IMR-90 (cell line): Measurements from ENCODE around the gene WDR13. TPM values are rescaled to one million over a fixed set of nuclear protein-coding genes. Genes with fewer than 3 reads are reported as not detected.
"Not testable (repeated sequence)": the region's sequence is repeated elsewhere in the genome, so short reads cannot be mapped to it uniquely, and the experiment has no call there.

Experiments
- ATAC-seq: fragments of 200-7000 bp; cut with Tn5 transposase; 2 replicates; pipeline ENCODE4 v1.9.1; 2020; ENCODE audit warnings: low read depth, mild to moderate bottlenecking, moderate library complexity
- BruUV-seq: library from RNA; stranded (reverse); fragments of 400-500 nt; replicated peaks from 2 replicates; lab custom pipeline; 2021; lab: Mats Ljungman, UMichigan
- CTCF ChIA-PET: fragments of 300-600 bp; formaldehyde crosslinking; extraction: SDS; loops from one replicate; lab custom pipeline; 2021; ENCODE audit warnings: antibody characterized with exemption; lab: Yijun Ruan, JAX
- POLR2A ChIA-PET: fragments of 300-600 bp; sonication (Branson Sonifier 250); formaldehyde crosslinking; loops from one replicate; lab custom pipeline; 2022; ENCODE audit warnings: antibody characterized with exemption; ENCODE audit not compliant: unreplicated experiment; lab: Charles Lee
- DNase-seq: peaks from one replicate; pipeline ENCODE4 v3.0.0; 2013
- H2AFZ ChIP-seq: replicated peaks from 2 replicates; pipeline ENCODE3; 2013; ENCODE audit warnings: low read length, mild to moderate bottlenecking; ENCODE audit not compliant: poor library complexity
- H2AK5ac ChIP-seq: 2 replicates; pipeline ENCODE4 v1.6.1; 2013; ENCODE audit warnings: low read depth, low read length, inconsistent platforms
- H2AK9ac ChIP-seq: replicated peaks from 2 replicates; pipeline ENCODE3; 2013; ENCODE audit warnings: mild to moderate bottlenecking, low read depth, low read length, moderate library complexity; ENCODE audit not compliant: poor library complexity
- H2BK120ac ChIP-seq: 2 replicates; pipeline ENCODE4 v1.6.1; 2013; ENCODE audit warnings: low read depth, low read length, inconsistent platforms
- H2BK15ac ChIP-seq: 3 replicates; pipeline ENCODE4 v1.6.1; 2013; ENCODE audit warnings: low read depth, low read length, inconsistent platforms
- H2BK20ac ChIP-seq: 2 replicates; pipeline ENCODE4 v1.6.1; 2013; ENCODE audit warnings: low read depth, mild to moderate bottlenecking, inconsistent platforms, low read length, moderate library complexity
- H2BK5ac ChIP-seq: 2 replicates; pipeline ENCODE4 v1.6.1; 2013; ENCODE audit warnings: mild to moderate bottlenecking, low read depth, low read length, inconsistent platforms; ENCODE audit not compliant: poor library complexity, severe bottlenecking
- H3K14ac ChIP-seq: replicated peaks from 2 replicates; pipeline ENCODE4 v1.6.1; 2013; ENCODE audit warnings: low read depth, low read length, inconsistent platforms
- H3K18ac ChIP-seq: 2 replicates; pipeline ENCODE4 v1.6.1; 2013; ENCODE audit warnings: low read depth, low read length, control low read depth
- H3K23ac ChIP-seq: 2 replicates; pipeline ENCODE4 v1.6.1; 2013; ENCODE audit warnings: low read depth, low read length, inconsistent platforms
- H3K27ac ChIP-seq: 2 replicates; pipeline ENCODE4 v1.5.1; 2013; ENCODE audit warnings: mild to moderate bottlenecking, control low read depth, low read length; ENCODE audit not compliant: insufficient read depth
- H3K27me3 ChIP-seq: 2 replicates; pipeline ENCODE4 v1.6.1; 2013; ENCODE audit warnings: low read length; ENCODE audit not compliant: control insufficient read depth, insufficient read depth
- H3K36me3 ChIP-seq: 2 replicates; pipeline ENCODE4 v1.6.1; 2013; ENCODE audit warnings: low read length, mixed read lengths; ENCODE audit not compliant: control insufficient read depth, insufficient read depth
- H3K4ac ChIP-seq: 2 replicates; pipeline ENCODE4 v1.6.1; 2013; ENCODE audit warnings: low read depth, low read length, inconsistent platforms
- H3K4me1 ChIP-seq: 2 replicates; pipeline ENCODE4 v1.6.1; 2013; ENCODE audit warnings: low read length, mixed read lengths; ENCODE audit not compliant: control insufficient read depth, insufficient read depth
- H3K4me2 ChIP-seq: 2 replicates; pipeline ENCODE4 v1.6.1; 2013; ENCODE audit warnings: low read depth, mild to moderate bottlenecking, control low read depth, low read length, moderate library complexity
- H3K4me3 ChIP-seq: 2 replicates; pipeline ENCODE4 v1.5.1; 2013; ENCODE audit warnings: low read depth, mild to moderate bottlenecking, control low read depth, low read length, moderate library complexity; ENCODE audit not compliant: insufficient read depth
- H3K56ac ChIP-seq: 2 replicates; pipeline ENCODE4 v1.6.1; 2013; ENCODE audit warnings: low read length, inconsistent platforms; ENCODE audit not compliant: insufficient read depth; ENCODE audit errors: extremely low read depth
- H3K79me1 ChIP-seq, 2 experiments: 2 replicates each; pipeline ENCODE4 v1.6.1; 2013; ENCODE audit warnings: low read length in 2 of 2, inconsistent platforms in 1 of 2, low read depth in 1 of 2
- H3K9ac ChIP-seq: 2 replicates; pipeline ENCODE4 v1.6.1; 2013; ENCODE audit warnings: low read depth, low read length, control low read depth
- H3K9me1 ChIP-seq: 2 replicates; pipeline ENCODE4 v1.6.1; 2013; ENCODE audit warnings: low read length, inconsistent platforms; ENCODE audit not compliant: insufficient read depth
- H3K9me3 ChIP-seq: 2 replicates; pipeline ENCODE4 v1.6.1; 2013; ENCODE audit warnings: low read length; ENCODE audit not compliant: control insufficient read depth, insufficient read depth
- H4K20me1 ChIP-seq: 2 replicates; pipeline ENCODE4 v1.6.1; 2013; ENCODE audit warnings: low read length, inconsistent platforms; ENCODE audit not compliant: insufficient read depth
- H4K5ac ChIP-seq: 2 replicates; pipeline ENCODE4 v1.6.1; 2013; ENCODE audit warnings: mild to moderate bottlenecking, low read depth, low read length, control low read depth
- H4K8ac ChIP-seq, 2 experiments: 2 replicates each; pipeline ENCODE4 v1.6.1; 2013; ENCODE audit warnings: low read depth in 2 of 2, low read length in 2 of 2, control low read depth in 1 of 2, inconsistent platforms in 1 of 2
- H4K91ac ChIP-seq: 2 replicates; pipeline ENCODE4 v1.6.1; 2013; ENCODE audit warnings: low read depth, low read length, inconsistent platforms; ENCODE audit not compliant: insufficient read depth
- WGBS, 2 experiments: methylation state at CpG; one replicate each; pipeline versions ENCODE4 v1.1.5 to v1.1.7; 2013; ENCODE audit warnings: missing lambda C conversion rate in 2 of 2; ENCODE audit not compliant: insufficient read length in 1 of 2; ENCODE audit errors: extremely low coverage in 2 of 2; 5-methylcytosine and 5-hydroxymethylcytosine counted together
- dilution Hi-C: fragments of 300-500 bp; cut with HindIII; formaldehyde crosslinking; loops from one replicate; pipeline ENCODE4 v1.14.3; 2018; ENCODE audit warnings: low sequenced_read_pairs; ENCODE audit not compliant: unreplicated experiment
- in situ Hi-C: fragments of 300-500 bp; cut with MboI; formaldehyde crosslinking; loops from 3 replicates; pipeline ENCODE4 v1.14.3; 2019; ENCODE audit warnings: low sequenced_read_pairs, inconsistent platforms, mixed read lengths
- intact Hi-C: fragments of 100-400 bp; cut with micrococcal nuclease; formaldehyde crosslinking; loops from 2 replicates; pipeline ENCODE4 v1.10.0; 2022
- microRNA-seq, 2 experiments: library from miRNA; stranded (forward) in 1 of 2; unstranded in 1 of 2; fragments of 10-50 nt in 1 of 2; fragments of <30 nt in 1 of 2; gene quantifications in 1 of 2; microRNA quantifications in 1 of 2; one replicate each; pipeline versions ENCODE3 to v1.1.0; 2013 to 2020; ENCODE audit not compliant: insufficient read depth in 1 of 2, insufficient read length in 1 of 2, unreplicated experiment in 1 of 2
- polyA plus RNA-seq, 3 experiments: library from polyadenylated mRNA; depleted of rRNA; stranded (reverse); fragments of >200 nt; gene quantifications; 2 replicates each; pipeline ENCODE4 v1.2.3, GENCODE V29; 2012; ENCODE audit warnings: low replicate concordance in 1 of 3
- small RNA-seq, 5 experiments: library from RNA; depleted of rRNA; stranded (forward); fragments of <200 nt; gene quantifications; one replicate each; pipeline ENCODE3, GENCODE V24; 2012
- total RNA-seq: library from RNA; depleted of rRNA; stranded (reverse); fragments of >200 nt; gene quantifications from 2 replicates; pipeline ENCODE4 v1.2.3, GENCODE V29; 2012; rRNA removed

The WDR13 gene
- total and polyA plus RNA-seq, 2 of the 4 experiments (the other 2 are of a cell fraction): 62.7 to 153 TPM

GRCh38 chrX:48654746-48655145, 57.5 kb downstream of the WDR13 start:
- H3K27me3 ChIP-seq: peaks cover 11% of the 10 kb centered on the region
- dilution Hi-C loops, H4K8ac ChIP-seq, BruUV-seq, H2BK120ac ChIP-seq, H3K4me3 ChIP-seq, H3K79me1 ChIP-seq, DNase-seq, H4K91ac ChIP-seq, H2BK15ac ChIP-seq, H3K4ac ChIP-seq, ATAC-seq, H2AK5ac ChIP-seq, H2AFZ ChIP-seq, H3K4me1 ChIP-seq, in situ Hi-C loops, H3K36me3 ChIP-seq, H3K18ac ChIP-seq, intact Hi-C loops, H4K20me1 ChIP-seq, H4K5ac ChIP-seq, H2BK20ac ChIP-seq, H3K9me1 ChIP-seq, H3K4me2 ChIP-seq, CTCF ChIA-PET, H3K9me3 ChIP-seq, H2AK9ac ChIP-seq, H3K23ac ChIP-seq, H3K56ac ChIP-seq, H2BK5ac ChIP-seq, POLR2A ChIA-PET, H3K27ac ChIP-seq, H3K14ac ChIP-seq, H3K9ac ChIP-seq: not testable (repeated sequence)
- 48% methylated on average over 13 of the region's 19 CpGs; no CpG with 5 or more reads in 1 of the 2 experiments for WGBS, 2 experiments

Small RNA genes within 50 kb of the gene (microRNA-seq; reads per million reads assigned to microRNA genes)
- gene MRPL32P1 (ENCODE audit: insufficient read depth, insufficient read length): not detected

Small RNA genes within 50 kb of the gene (small RNA-seq; reads per million reads assigned to genes)
- 0 reads per million in 5 experiments for gene MRPL32P1

Other genes with a start within 250 kb of the WDR13 start
- not detected in 2 replicates for gene SSX3, start 240.8 kb upstream of the WDR13 start, total RNA-seq
- gene SSX3, start 240.8 kb upstream of the WDR13 start, polyA plus RNA-seq (2012; rRNA removed): not detected in 2 replicates
- not detected in 2 replicates for gene SSX4, start 214.0 kb upstream of the WDR13 start, total RNA-seq
- not detected in 2 replicates for gene SSX4, start 214.0 kb upstream of the WDR13 start, polyA plus RNA-seq (2012; rRNA removed)
- not detected in 2 replicates for gene SSX4B, start 185.5 kb upstream of the WDR13 start, total RNA-seq
- gene SSX4B, start 185.5 kb upstream of the WDR13 start, polyA plus RNA-seq (2012; rRNA removed): not detected in 2 replicates
- gene SLC38A5, start 127.2 kb upstream of the WDR13 start, total RNA-seq: 12.2 and 12.8 TPM in 2 replicates
- 20.0 and 20.4 TPM in 2 replicates for gene SLC38A5, start 127.2 kb upstream of the WDR13 start, polyA plus RNA-seq (2012; rRNA removed)
- 54.2 and 59.9 TPM in 2 replicates for gene FTSJ1, start 121.3 kb upstream of the WDR13 start, total RNA-seq
- 50.8 and 60.0 TPM in 2 replicates for gene FTSJ1, start 121.3 kb upstream of the WDR13 start, polyA plus RNA-seq (2012; rRNA removed)
- 3.3 and 4.1 TPM in 2 replicates for gene PORCN, start 88.5 kb upstream of the WDR13 start, total RNA-seq
- 10.1 and 11.6 TPM in 2 replicates for gene PORCN, start 88.5 kb upstream of the WDR13 start, polyA plus RNA-seq (2012; rRNA removed)
- 66.7 and 78.9 TPM in 2 replicates for gene EBP, start 75.7 kb upstream of the WDR13 start, total RNA-seq
- 39.4 and 43.2 TPM in 2 replicates for gene EBP, start 75.7 kb upstream of the WDR13 start, polyA plus RNA-seq (2012; rRNA removed)
- 8.3 and 11.3 TPM in 2 replicates for gene TBC1D25, start 57.8 kb upstream of the WDR13 start, total RNA-seq
- gene TBC1D25, start 57.8 kb upstream of the WDR13 start, polyA plus RNA-seq (2012; rRNA removed): 15.9 and 18.2 TPM in 2 replicates
- gene RBM3, start 23.0 kb upstream of the WDR13 start, total RNA-seq: 341 and 386 TPM in 2 replicates
- 217 and 243 TPM in 2 replicates for gene RBM3, start 23.0 kb upstream of the WDR13 start, polyA plus RNA-seq (2012; rRNA removed)
- not detected in 2 replicates for gene WAS, start 86.3 kb downstream of the WDR13 start, total RNA-seq
- 0.09 and 0.14 TPM in 2 replicates for gene WAS, start 86.3 kb downstream of the WDR13 start, polyA plus RNA-seq (2012; rRNA removed)
- 6.6 and 7.2 TPM in 2 replicates for gene SUV39H1, start 99.2 kb downstream of the WDR13 start, total RNA-seq
- 8.6 and 9.9 TPM in 2 replicates for gene SUV39H1, start 99.2 kb downstream of the WDR13 start, polyA plus RNA-seq (2012; rRNA removed)
- gene GLOD5, start 164.3 kb downstream of the WDR13 start, total RNA-seq: not detected in 2 replicates
- not detected in 2 replicates for gene GLOD5, start 164.3 kb downstream of the WDR13 start, polyA plus RNA-seq (2012; rRNA removed)
- not detected in 2 replicates for gene GATA1, start 189.1 kb downstream of the WDR13 start, total RNA-seq
- not detected in 2 replicates for gene GATA1, start 189.1 kb downstream of the WDR13 start, polyA plus RNA-seq (2012; rRNA removed)
- 14.7 and 16.8 TPM in 2 replicates for gene HDAC6, start 204.6 kb downstream of the WDR13 start, total RNA-seq
- gene HDAC6, start 204.6 kb downstream of the WDR13 start, polyA plus RNA-seq (2012; rRNA removed): 26.3 and 27.7 TPM in 2 replicates
- gene ERAS, start 229.0 kb downstream of the WDR13 start, total RNA-seq: not detected in 2 replicates
- not detected in 2 replicates for gene ERAS, start 229.0 kb downstream of the WDR13 start, polyA plus RNA-seq (2012; rRNA removed)
- not detected in 2 replicates for gene PCSK1N, start 238.1 kb downstream of the WDR13 start, total RNA-seq
- 0.12 and 0.24 TPM in 2 replicates for gene PCSK1N, start 238.1 kb downstream of the WDR13 start, polyA plus RNA-seq (2012; rRNA removed)